KBM-7 (cell line): ENCODE data around the gene RAB11B.
"Not testable (repeated sequence)": the region's sequence is repeated elsewhere in the genome, so short reads cannot be mapped to it uniquely, and the experiment has no call there.

Experiments used
- DNase-seq: peaks from one replicate; pipeline ENCODE4 v3.0.0-alpha.2; 2015
- in situ Hi-C: fragments of 300-500 bp; cut with MboI; formaldehyde crosslinking; loops from 2 replicates; pipeline ENCODE4 v1.14.3; 2020; ENCODE audit warnings: low sequenced_read_pairs, low pct_unique_long_range_greater_than_20kb, mixed read lengths

RAB11B gene

GRCh38 chr19:8367327-8368001, 22.7 kb upstream of the RAB11B start:
- in situ Hi-C loops, result no loop called here
- DNase-seq, result peak; percentile 55

- in situ Hi-C loops, result no loop called here
- no peak for DNase-seq
Measured at GRCh38 chr19:8370176-8371010, 19.8 kb upstream of the RAB11B start.

DNA sequence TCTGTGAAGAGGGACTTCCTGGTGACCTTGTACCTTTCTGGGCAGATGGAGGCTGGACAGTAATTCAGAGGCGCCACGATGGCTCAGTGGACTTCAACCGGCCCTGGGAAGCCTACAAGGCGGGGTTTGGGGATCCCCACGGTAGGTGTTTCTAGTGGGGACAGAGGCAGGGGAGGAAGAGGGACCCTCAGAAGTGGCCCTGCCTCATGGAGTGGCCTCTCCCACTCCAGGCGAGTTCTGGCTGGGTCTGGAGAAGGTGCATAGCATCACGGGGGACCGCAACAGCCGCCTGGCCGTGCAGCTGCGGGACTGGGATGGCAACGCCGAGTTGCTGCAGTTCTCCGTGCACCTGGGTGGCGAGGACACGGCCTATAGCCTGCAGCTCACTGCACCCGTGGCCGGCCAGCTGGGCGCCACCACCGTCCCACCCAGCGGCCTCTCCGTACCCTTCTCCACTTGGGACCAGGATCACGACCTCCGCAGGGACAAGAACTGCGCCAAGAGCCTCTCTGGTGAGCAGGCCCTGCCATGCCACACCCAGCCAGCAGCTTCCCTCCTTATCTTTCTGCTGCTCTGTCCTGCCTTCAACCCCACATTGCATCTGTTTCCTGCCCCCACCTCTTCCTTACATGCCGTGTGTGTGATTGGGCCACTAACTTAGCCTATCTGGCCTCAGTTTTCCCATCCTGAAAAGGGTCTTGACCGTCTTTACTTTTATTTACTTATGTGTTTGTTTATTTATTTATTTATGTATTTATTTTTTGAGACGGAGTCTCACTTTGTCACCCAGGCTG, 19.0 kb upstream of the RAB11B start:
- peak; percentile 50 for DNase-seq
- in situ Hi-C loops, result no loop called here

- DNase-seq, result no peak
- in situ Hi-C loops, result no loop called here
Measured at GRCh38 chr19:8373867-8374813, 16.0 kb upstream of the RAB11B start.

- DNase-seq, in situ Hi-C loops: not testable (repeated sequence)
Measured at GRCh38 chr19:8375766-8376165, 14.4 kb upstream of the RAB11B start.

DNA sequence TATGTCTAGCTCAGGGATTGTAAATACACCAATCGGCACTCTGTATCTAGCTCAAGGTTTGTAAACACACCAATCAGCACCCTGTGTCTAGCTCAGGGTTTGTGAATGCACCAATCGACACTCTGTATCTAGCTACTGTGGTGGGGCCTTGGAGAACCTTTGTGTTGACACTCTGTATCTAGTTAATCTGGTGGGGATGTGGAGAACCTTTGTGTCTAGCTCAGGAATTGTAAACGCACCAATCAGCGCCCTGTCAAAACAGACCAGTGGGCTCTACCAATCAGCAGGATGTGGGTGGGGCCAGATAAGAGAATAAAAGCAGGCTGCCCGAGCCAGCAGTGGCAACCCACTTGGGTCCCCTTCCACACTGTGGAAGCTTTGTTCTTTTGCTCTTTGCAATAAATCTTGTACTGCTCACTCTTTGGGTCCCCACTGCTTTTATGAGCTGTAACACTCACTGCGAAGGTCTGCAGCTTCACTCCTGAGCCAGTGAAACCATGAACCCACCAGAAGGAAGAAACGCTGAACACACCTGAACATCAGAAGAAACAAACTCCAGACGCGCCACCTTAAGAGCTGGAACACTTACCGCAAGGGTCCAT, 13.7 kb upstream of the RAB11B start:
- in situ Hi-C loops, DNase-seq: not testable (repeated sequence)

DNA sequence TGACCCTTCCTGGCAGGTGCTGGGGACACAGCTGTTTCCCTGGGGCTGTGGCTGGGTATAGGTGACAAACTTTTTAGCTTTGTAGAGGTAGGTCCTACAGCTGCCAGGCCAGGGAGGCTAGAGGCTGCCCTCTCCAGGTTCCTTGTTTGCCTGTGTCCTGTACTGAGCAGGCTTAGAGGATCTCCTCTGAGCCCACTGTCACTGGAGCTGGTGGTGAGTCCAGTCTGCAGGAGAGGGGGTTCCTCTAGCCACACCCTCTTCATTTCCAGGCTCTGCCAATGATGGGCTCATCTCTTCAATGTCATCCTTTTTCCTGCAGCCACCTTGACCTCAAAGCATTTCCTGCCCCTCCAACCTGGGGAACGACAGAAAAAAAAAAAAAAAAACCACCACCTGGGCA, 12.6 kb upstream of the RAB11B start:
- no peak for DNase-seq
- in situ Hi-C loops, result no loop called here

DNA sequence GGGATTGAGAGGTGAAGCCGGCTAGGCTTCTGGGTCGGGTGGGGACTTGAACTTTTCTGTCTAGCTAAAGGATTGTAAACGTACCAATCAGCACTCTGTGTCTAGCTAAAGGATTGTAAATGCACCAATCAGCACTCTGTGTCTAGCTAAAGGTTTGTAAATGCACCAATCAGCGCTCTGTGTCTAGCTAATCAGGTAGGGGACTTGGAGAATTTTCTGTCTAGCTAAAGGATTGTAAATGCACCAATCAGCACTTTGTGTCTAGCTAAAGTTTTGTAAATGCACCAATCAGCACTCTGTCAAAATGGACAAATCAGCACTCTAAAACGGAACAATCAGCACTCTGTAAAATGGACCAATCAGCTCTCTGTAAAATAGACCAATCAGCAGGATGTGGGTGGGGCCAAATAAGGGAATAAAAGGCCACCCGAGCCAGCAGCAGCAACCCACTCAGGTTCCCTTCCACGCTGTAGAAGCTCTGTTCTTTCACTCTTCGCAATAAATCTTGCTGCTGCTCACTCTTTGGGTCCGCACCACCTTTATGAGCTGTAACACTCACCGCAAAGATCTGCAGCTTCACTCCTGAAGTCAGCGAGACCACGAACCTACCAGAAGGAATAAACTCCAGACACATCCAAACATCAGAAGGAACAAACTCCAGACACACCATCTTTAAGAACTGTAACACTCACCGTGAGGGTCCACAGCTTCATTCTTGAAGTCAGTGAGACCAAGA, 10.8 kb upstream of the RAB11B start:
- in situ Hi-C loops, DNase-seq: not testable (repeated sequence)

GRCh38 chr19:8384569-8384968, 5.6 kb upstream of the RAB11B start:
- in situ Hi-C loops, DNase-seq: not testable (repeated sequence)

DNA sequence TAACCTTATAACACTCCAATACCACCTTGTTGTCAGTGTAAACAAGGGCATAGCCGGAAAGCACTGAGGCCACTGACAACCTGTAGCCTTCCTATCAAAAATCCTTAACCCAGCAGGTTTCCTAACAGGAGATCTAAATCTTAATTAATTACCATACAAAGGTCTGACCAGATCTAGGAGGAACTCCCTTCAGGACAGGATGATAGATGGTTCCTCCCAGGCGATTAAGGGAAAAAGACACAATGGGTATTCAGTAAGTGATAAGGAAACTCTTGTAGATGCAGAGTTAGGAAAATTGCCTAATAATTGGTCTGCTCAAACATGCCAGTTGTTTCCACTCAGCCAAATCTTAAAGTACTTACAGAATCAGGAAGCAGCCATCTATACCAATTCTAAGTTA, 5.1 kb upstream of the RAB11B start:
- DNase-seq, in situ Hi-C loops: not testable (repeated sequence)

DNA sequence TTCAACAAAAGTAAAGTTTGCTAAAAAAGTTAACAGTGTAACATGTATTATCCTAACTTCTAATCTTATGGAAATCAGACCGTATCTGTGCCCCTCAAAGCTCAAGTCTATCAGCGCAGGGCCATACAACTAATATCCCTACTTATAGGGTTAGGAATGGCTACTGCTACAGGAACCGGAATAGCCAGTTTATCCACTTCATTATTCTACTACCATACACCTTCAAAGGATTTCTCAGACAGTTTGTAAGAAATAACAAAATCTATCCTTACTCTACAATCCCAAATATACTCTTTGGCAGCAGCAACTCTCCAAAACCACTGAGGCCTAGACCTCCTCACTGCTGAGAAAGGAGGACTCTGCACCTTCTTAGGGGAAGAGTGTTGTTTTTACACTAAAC, 4.6 kb upstream of the RAB11B start:
- DNase-seq, in situ Hi-C loops: not testable (repeated sequence)

DNA sequence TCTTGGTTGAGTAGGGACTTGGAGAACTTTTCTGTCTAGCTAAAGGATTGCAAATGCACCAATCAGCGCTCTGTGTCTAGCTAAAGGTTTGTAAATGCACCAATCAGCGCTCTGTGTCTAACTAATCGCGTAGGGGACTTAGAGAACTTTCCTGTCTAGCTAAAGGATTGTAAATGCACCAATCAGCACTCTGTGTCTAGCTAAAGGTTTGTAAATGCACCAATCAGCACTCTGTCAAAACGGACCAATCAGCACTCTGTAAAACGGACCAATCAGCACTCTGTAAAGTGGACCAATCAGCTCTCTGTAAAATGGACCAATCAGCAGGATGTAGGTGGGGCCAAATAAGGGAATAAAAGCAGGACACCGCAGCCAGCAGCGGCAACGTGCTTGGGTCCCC, 3.7 kb upstream of the RAB11B start:
- in situ Hi-C loops, DNase-seq: not testable (repeated sequence)

GRCh38 chr19:8386990-8387389, 3.2 kb upstream of the RAB11B start:
- in situ Hi-C loops, result no loop called here
- no peak for DNase-seq

GRCh38 chr19:8387688-8388611, 2.2 kb upstream of the RAB11B start:
- in situ Hi-C loops, result no loop called here
- no peak for DNase-seq

DNA sequence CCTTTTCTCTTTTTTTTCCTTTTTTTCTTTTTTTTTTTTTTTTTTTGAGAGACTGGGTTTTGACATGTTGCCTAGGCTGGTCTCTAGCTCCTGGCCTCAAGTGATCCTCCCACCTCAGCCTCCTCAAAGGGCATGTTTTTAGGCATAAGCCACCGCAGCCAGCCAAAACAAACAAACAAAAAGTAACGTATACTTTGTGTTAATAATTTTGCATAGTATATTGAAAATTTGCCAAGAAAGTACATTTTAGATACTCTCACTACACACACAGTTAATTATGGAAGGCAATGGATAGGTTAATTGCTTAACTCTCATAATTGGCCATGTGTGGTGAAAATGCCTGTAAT, 1.6 kb upstream of the RAB11B start:
- DNase-seq, result no peak
- in situ Hi-C loops, result no loop called here

- in situ Hi-C loops, result no loop called here
Measured at GRCh38 chr19:8390617-8390981, 439 bp downstream of the RAB11B start.

More at GRCh38 chr19:8390617-8390981, 439 bp downstream of the RAB11B start:
- peak; percentile 85 for DNase-seq
